WTC11 (cell line): ENCODE results near the gene ZDHHC16. TPM values are rescaled to one million over a fixed set of nuclear protein-coding genes. Genes with fewer than 3 reads are reported as not detected.

Experiments used
- ATAC-seq: fragments of 200-7000 bp; cut with Tn5 transposase; 2 replicates; pipeline ENCODE4 v1.10.0; 2021; ENCODE audit warnings: mild to moderate bottlenecking, moderate library complexity
- CTCF ChIA-PET: fragments of 300-600 bp; sonication (Branson Sonifier 250); formaldehyde crosslinking; loops from one replicate; lab custom pipeline; 2021; ENCODE audit warnings: antibody characterized with exemption; lab: Charles Lee
- POLR2A ChIA-PET: fragments of 350-600 bp; sonication (Branson Sonifier 250); formaldehyde crosslinking; loops from one replicate; lab custom pipeline; 2021; ENCODE audit warnings: antibody characterized with exemption; lab: Charles Lee
- DNase-seq: peaks from one replicate; pipeline ENCODE4 v3.0.0; 2021; ENCODE audit warnings: low spot score
- H3K27ac Mint-ChIP-seq: 2 replicates; pipeline ENCODE4 v1.8.0; 2021; ENCODE audit warnings: mixed read lengths
- H3K27me3 Mint-ChIP-seq: 2 replicates; pipeline ENCODE4 v1.8.0; 2021; ENCODE audit warnings: low read depth, mild to moderate bottlenecking, moderate library complexity, mixed read lengths
- H3K36me3 Mint-ChIP-seq: 2 replicates; pipeline ENCODE4 v1.8.0; 2021; ENCODE audit warnings: mixed read lengths
- H3K4me1 Mint-ChIP-seq: 2 replicates; pipeline ENCODE4 v1.8.0; 2022; ENCODE audit warnings: mixed read lengths
- H3K4me3 Mint-ChIP-seq: 2 replicates; pipeline ENCODE4 v1.8.0; 2021; ENCODE audit warnings: mild to moderate bottlenecking, moderate library complexity, mixed read lengths
- H3K9me3 Mint-ChIP-seq: 2 replicates; pipeline ENCODE4 v1.8.0; 2021; ENCODE audit warnings: mixed read lengths
- ATF6 ChIP-seq: sonication (generic); formaldehyde crosslinking; IDR thresholded peaks from 2 replicates; pipeline ENCODE4 v1.8.1; 2023; ENCODE audit warnings: mild to moderate bottlenecking, missing genetic modification reagents
- CBFB ChIP-seq: sonication (generic); formaldehyde crosslinking; IDR thresholded peaks from 2 replicates; pipeline ENCODE4 v1.8.1; 2022; ENCODE audit warnings: mild to moderate bottlenecking, low read depth, missing genetic modification reagents
- FOXK1 ChIP-seq: sonication (generic); formaldehyde crosslinking; IDR thresholded peaks from 2 replicates; pipeline ENCODE4 v1.8.0; 2022; ENCODE audit warnings: mild to moderate bottlenecking, moderate library complexity, missing genetic modification reagents
- FOXP1 ChIP-seq: sonication (generic); formaldehyde crosslinking; IDR thresholded peaks from 2 replicates; pipeline ENCODE4 v1.8.0; 2022; ENCODE audit warnings: missing genetic modification reagents, mild to moderate bottlenecking, moderate library complexity, borderline replicate concordance
- GTF2I ChIP-seq: fragments of 250-450 bp; sonication (Bioruptor Pico); conservative IDR thresholded peaks from 2 replicates; pipeline ENCODE4 v1.4.0; 2021; ENCODE audit warnings: mild to moderate bottlenecking
- IRF2 ChIP-seq: sonication (generic); formaldehyde crosslinking; IDR thresholded peaks from 2 replicates; pipeline ENCODE4 v1.8.0; 2022; ENCODE audit warnings: low read depth, missing genetic modification reagents, borderline replicate concordance
- KAT7 ChIP-seq: sonication (generic); formaldehyde crosslinking; IDR thresholded peaks from 2 replicates; pipeline ENCODE4 v1.8.1; 2023; ENCODE audit warnings: missing genetic modification reagents, mild to moderate bottlenecking, borderline replicate concordance
- MAX ChIP-seq: sonication (generic); formaldehyde crosslinking; IDR thresholded peaks from 2 replicates; pipeline ENCODE4 v1.8.0; 2022; ENCODE audit warnings: mild to moderate bottlenecking, missing genetic modification reagents
- PREB ChIP-seq: sonication (generic); formaldehyde crosslinking; IDR thresholded peaks from 2 replicates; pipeline ENCODE4 v1.8.1; 2022; ENCODE audit warnings: mild to moderate bottlenecking, missing genetic modification reagents, moderate library complexity, borderline replicate concordance
- PRRX2 ChIP-seq: fragments of 250-450 bp; sonication (Bioruptor Pico); IDR thresholded peaks from 2 replicates; pipeline ENCODE4 v1.8.0; 2021; ENCODE audit warnings: mild to moderate bottlenecking
- SOX15 ChIP-seq: fragments of 250-450 bp; sonication (Bioruptor Pico); IDR thresholded peaks from 2 replicates; pipeline ENCODE4 v1.9.0; 2021; ENCODE audit warnings: mild to moderate bottlenecking
- TEAD1 ChIP-seq: sonication (generic); formaldehyde crosslinking; IDR thresholded peaks from 2 replicates; pipeline ENCODE4 v1.8.0; 2022; ENCODE audit warnings: mild to moderate bottlenecking, missing genetic modification reagents
- ZBTB21 ChIP-seq: sonication (generic); formaldehyde crosslinking; IDR thresholded peaks from 2 replicates; pipeline ENCODE4 v1.8.1; 2023; ENCODE audit warnings: mild to moderate bottlenecking, missing genetic modification reagents, borderline replicate concordance
- ZMAT4 ChIP-seq: fragments of 250-450 bp; sonication (Bioruptor Pico); IDR thresholded peaks from 2 replicates; pipeline ENCODE4 v1.9.0; 2021; ENCODE audit warnings: mild to moderate bottlenecking
- ZNF121 ChIP-seq: sonication (generic); formaldehyde crosslinking; IDR thresholded peaks from 2 replicates; pipeline ENCODE4 v1.8.0; 2023; ENCODE audit warnings: missing genetic modification reagents
- ZNF396 ChIP-seq: fragments of 250-450 bp; sonication (Bioruptor Pico); IDR thresholded peaks from 2 replicates; pipeline ENCODE4 v1.8.0; 2021; ENCODE audit warnings: mild to moderate bottlenecking, moderate library complexity, borderline replicate concordance
- total RNA-seq: library from RNA; stranded (reverse); gene quantifications from 3 replicates; pipeline ENCODE4 v1.2.3, GENCODE V29; 2021
- TF ChIP-seq, protein P1 (sequence below): sonication (generic); formaldehyde crosslinking; IDR thresholded peaks from 2 replicates; pipeline ENCODE4 v1.8.1; 2023; ENCODE audit warnings: mild to moderate bottlenecking, missing genetic modification reagents
- TF ChIP-seq, protein P2 (sequence below): sonication (generic); formaldehyde crosslinking; IDR thresholded peaks from 2 replicates; pipeline ENCODE4 v1.8.1; 2023; ENCODE audit warnings: mild to moderate bottlenecking, missing genetic modification reagents, borderline replicate concordance
- TF ChIP-seq, protein P3 (sequence below): fragments of 250-450 bp; sonication (Bioruptor Pico); IDR thresholded peaks from 2 replicates; pipeline ENCODE4 v1.9.0; 2021; ENCODE audit warnings: mild to moderate bottlenecking, borderline replicate concordance

ZDHHC16 gene
- total RNA-seq, 1 experiment from 2014 or later, result 44.4 TPM

DNA sequence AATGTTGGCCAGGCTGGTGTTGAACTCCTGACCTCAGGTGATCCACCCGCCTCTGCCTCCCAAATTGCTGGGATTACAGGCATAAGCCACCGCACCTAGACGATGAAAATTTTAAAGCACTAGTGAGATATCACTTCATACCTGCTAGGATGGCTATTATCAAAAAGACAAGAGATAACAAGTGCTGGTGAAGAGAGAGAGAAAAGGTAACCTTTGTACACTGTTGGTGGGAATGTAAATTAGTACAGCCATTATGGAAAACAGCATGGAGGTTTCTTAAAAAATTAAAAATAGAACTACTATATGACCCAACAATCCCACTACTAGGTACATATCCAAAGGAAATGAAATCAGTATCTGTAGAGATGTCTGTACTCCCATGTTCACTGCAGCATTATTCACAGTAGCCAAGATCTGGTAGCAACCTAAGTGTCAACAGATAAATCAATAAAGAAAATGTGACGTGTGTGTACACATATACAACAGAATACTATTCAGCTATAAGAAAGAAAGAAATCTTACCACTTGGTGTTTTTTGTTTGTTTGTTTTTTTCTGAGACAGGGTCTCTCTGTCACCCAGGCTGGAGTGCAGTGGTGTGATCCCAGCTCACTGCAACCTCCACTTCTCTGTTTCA is 39.8 kb downstream of the ZDHHC16 start:
- no peak for DNase-seq
- no peak for ATAC-seq
- H3K27ac Mint-ChIP-seq, result no peak overlapping the region
- H3K4me1 Mint-ChIP-seq, result peaks cover 21% of the 10 kb centered on the region
- ChIA-PET CTCF (interaction anchor here (1.6 kb wide), 1 partner anchor 49 kb away, joined by 3 read pairs; no protein-coding TSS in a partner anchor), POLR2A (no interaction called here)
- peaks cover 11% of the 10 kb centered on the region for H3K36me3 Mint-ChIP-seq
- H3K9me3 Mint-ChIP-seq, result no peaks in the 10 kb centered on the region
- TF ChIP-seq ZNF121 (CRISPR knock-in tag), result no peak
- TF ChIP-seq PREB, result no peak
- TF ChIP-seq ZBTB21 (CRISPR knock-in tag), result no peak
- no peak for TF ChIP-seq SOX15
- TF ChIP-seq ZNF396, result no peak
- no peak for TF ChIP-seq FOXK1 (CRISPR knock-in tag)
- TF ChIP-seq TEAD1 (CRISPR knock-in tag), result no peak
- no peak for TF ChIP-seq CBFB (CRISPR knock-in tag)
- no peak overlapping the region for H3K4me3 Mint-ChIP-seq
- no peaks in the 10 kb centered on the region for H3K27me3 Mint-ChIP-seq

GRCh38 chr10:97490592-97490991 is 44.6 kb downstream of the ZDHHC16 start:
- Mint-ChIP-seq H3K27me3 (no peaks in the 10 kb centered on the region), H3K36me3 (peaks cover 22% of the 10 kb centered on the region), H3K4me3 (no peak overlapping the region), H3K4me1 (peaks cover 41% of the 10 kb centered on the region), H3K9me3 (no peaks in the 10 kb centered on the region), H3K27ac (peak overlapping the region; percentile 75)
- DNase-seq (no peak), ATAC-seq (no peak)
- POLR2A ChIA-PET, result interaction anchor here (0.6 kb wide), 1 partner anchor 49 kb away, joined by 3 read pairs; no protein-coding TSS in a partner anchor
- CTCF ChIA-PET, result interaction anchor here (1.1 to 1.2 kb wide), 2 partner anchors 26 to 63 kb away, joined by 3 to 5 read pairs; no protein-coding TSS in a partner anchor
- TF ChIP-seq IRF2 (CRISPR knock-in tag), result no peak
- TF ChIP-seq ZNF396, result no peak
- TF ChIP-seq, protein P1, sequence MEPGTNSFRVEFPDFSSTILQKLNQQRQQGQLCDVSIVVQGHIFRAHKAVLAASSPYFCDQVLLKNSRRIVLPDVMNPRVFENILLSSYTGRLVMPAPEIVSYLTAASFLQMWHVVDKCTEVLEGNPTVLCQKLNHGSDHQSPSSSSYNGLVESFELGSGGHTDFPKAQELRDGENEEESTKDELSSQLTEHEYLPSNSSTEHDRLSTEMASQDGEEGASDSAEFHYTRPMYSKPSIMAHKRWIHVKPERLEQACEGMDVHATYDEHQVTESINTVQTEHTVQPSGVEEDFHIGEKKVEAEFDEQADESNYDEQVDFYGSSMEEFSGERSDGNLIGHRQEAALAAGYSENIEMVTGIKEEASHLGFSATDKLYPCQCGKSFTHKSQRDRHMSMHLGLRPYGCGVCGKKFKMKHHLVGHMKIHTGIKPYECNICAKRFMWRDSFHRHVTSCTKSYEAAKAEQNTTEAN (CRISPR knock-in tag), result no peak
- no peak for TF ChIP-seq ATF6
- TF ChIP-seq FOXP1 (CRISPR knock-in tag), result no peak
- TF ChIP-seq, protein P2, sequence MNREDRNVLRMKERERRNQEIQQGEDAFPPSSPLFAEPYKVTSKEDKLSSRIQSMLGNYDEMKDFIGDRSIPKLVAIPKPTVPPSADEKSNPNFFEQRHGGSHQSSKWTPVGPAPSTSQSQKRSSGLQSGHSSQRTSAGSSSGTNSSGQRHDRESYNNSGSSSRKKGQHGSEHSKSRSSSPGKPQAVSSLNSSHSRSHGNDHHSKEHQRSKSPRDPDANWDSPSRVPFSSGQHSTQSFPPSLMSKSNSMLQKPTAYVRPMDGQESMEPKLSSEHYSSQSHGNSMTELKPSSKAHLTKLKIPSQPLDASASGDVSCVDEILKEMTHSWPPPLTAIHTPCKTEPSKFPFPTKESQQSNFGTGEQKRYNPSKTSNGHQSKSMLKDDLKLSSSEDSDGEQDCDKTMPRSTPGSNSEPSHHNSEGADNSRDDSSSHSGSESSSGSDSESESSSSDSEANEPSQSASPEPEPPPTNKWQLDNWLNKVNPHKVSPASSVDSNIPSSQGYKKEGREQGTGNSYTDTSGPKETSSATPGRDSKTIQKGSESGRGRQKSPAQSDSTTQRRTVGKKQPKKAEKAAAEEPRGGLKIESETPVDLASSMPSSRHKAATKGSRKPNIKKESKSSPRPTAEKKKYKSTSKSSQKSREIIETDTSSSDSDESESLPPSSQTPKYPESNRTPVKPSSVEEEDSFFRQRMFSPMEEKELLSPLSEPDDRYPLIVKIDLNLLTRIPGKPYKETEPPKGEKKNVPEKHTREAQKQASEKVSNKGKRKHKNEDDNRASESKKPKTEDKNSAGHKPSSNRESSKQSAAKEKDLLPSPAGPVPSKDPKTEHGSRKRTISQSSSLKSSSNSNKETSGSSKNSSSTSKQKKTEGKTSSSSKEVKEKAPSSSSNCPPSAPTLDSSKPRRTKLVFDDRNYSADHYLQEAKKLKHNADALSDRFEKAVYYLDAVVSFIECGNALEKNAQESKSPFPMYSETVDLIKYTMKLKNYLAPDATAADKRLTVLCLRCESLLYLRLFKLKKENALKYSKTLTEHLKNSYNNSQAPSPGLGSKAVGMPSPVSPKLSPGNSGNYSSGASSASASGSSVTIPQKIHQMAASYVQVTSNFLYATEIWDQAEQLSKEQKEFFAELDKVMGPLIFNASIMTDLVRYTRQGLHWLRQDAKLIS, result no peak
- TF ChIP-seq PRRX2 (CRISPR knock-in tag), result no peak
- no peak for TF ChIP-seq CBFB (CRISPR knock-in tag)
- TF ChIP-seq, protein P3, sequence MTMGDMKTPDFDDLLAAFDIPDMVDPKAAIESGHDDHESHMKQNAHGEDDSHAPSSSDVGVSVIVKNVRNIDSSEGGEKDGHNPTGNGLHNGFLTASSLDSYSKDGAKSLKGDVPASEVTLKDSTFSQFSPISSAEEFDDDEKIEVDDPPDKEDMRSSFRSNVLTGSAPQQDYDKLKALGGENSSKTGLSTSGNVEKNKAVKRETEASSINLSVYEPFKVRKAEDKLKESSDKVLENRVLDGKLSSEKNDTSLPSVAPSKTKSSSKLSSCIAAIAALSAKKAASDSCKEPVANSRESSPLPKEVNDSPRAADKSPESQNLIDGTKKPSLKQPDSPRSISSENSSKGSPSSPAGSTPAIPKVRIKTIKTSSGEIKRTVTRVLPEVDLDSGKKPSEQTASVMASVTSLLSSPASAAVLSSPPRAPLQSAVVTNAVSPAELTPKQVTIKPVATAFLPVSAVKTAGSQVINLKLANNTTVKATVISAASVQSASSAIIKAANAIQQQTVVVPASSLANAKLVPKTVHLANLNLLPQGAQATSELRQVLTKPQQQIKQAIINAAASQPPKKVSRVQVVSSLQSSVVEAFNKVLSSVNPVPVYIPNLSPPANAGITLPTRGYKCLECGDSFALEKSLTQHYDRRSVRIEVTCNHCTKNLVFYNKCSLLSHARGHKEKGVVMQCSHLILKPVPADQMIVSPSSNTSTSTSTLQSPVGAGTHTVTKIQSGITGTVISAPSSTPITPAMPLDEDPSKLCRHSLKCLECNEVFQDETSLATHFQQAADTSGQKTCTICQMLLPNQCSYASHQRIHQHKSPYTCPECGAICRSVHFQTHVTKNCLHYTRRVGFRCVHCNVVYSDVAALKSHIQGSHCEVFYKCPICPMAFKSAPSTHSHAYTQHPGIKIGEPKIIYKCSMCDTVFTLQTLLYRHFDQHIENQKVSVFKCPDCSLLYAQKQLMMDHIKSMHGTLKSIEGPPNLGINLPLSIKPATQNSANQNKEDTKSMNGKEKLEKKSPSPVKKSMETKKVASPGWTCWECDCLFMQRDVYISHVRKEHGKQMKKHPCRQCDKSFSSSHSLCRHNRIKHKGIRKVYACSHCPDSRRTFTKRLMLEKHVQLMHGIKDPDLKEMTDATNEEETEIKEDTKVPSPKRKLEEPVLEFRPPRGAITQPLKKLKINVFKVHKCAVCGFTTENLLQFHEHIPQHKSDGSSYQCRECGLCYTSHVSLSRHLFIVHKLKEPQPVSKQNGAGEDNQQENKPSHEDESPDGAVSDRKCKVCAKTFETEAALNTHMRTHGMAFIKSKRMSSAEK (CRISPR knock-in tag), result no peak
- TF ChIP-seq MAX (CRISPR knock-in tag), result no peak
- no peak for TF ChIP-seq GTF2I
- no peak for TF ChIP-seq KAT7 (CRISPR knock-in tag)
- TF ChIP-seq ZMAT4, result no peak
